ENCODE data around the gene TOPBP1.
A peak's percentile ranks its signal among the peaks of the same experiment; 100 is the strongest.

The TOPBP1 gene

DNA sequence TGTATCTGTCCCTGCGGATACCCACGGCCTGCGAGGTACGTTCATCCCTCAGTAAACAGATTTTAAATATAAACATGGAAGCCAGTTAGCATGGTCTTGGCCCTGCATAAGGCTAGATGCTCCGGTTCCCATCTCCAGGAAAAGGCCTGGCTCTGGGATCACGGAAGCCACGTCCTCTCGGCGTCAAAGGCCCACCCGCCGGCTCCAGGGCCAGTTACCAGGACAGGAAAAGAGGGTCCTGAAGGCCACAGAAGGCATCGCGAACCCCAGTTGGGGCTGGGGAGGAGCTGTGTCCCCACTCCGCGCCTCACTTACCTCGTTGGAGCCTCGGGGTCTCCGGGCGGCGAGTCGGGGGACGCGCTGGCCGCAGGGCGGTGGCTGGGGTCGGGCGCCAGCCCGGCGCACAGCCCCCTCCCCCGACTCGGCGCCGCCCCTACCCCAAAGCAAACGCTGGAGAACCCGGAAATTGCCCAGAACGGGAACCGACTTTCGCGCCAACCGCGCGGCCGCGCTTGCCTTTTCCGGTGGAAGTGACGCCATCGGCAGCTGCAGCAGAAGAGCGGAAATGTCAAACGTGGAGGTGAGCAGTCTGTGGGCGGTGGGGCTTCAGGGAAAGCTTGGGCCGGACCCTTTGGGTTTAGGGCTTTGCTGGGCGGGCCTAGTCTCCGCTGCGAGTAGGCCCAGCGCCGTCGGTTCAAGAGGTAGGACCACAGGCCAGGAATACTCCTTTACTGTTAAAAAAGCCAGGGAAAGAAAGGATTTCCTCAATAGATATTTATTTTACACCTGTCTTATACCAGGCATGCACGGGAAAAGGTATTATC is at the start of gene TOPBP1:
Gene TOPBP1 (minus strand): TSS at position 488 of the 824 bp plus-strand sequence. CDS start 814 bp downstream, outside the sequence.
- TF ChIP-seq POLR2A (IDR thresholded peaks at IDR 0.05; ENCODE audit: low read length) (peak; percentile 80), GATA1 (IDR thresholded peaks at IDR 0.05; ENCODE audit: low read depth, low read length) (no peak)
- DNase-seq: peak; percentile 86 to 87

- no peak for DNase-seq
- TF ChIP-seq GATA1 (IDR thresholded peaks at IDR 0.05; ENCODE audit: low read depth, low read length) (no peak), POLR2A (IDR thresholded peaks at IDR 0.05; ENCODE audit: low read length) (no peak)
Measured at GRCh38 chr3:133711013-133711412, 49.3 kb upstream of the TOPBP1 start.

DNA sequence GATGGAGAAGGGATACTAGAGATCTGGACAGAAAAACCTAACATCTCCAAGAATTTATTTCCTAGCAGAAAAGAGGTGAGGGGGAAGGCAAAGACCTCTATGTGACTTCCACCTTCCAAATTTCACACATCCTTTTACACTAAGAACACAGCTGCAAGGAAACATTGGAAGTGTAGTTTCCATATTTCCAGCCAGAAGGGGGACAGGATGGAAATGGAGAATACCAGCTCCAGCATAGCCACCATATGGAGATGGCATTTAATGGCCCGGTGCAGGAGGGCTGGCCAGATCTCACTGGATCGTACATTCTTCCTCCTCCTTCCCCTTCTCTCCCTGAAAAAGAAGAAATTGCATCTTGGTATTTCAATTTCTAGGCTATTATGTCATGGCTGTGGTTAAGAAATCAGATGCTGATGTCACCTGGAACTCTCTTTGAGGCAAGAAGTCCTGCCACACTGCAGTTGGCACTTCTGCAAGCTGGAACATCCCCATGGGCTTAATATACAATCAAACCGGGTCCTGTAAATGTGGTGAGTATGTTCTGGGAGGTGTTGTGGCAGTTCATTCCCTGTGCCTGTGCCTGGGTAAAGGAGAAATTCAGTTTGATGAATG is 47.5 kb upstream of the TOPBP1 start:
- no peak for DNase-seq
- TF ChIP-seq GATA1 (IDR thresholded peaks at IDR 0.05; ENCODE audit: low read depth, low read length) (no peak), POLR2A (IDR thresholded peaks at IDR 0.05; ENCODE audit: low read length) (no peak)

DNA sequence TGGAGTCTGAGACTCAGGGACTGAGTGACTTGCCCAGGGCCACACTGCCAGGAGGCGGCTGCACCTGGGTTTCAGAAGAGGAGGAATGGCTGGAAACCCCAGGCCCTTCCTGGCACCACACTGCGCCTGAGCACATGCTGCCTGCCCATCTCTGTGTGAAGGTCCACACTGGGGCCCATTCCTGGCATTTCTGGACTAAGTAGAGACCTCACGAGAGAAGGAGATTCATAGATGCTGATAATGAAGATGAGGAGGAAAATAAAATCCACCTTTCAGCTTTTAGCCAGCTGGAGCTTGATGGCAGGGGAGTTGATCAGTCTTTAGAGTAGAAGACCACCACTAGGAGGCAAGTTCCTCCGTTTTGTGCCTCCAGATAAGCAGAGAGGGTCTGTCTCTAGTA is 44.3 kb upstream of the TOPBP1 start:
- TF ChIP-seq POLR2A (IDR thresholded peaks at IDR 0.05; ENCODE audit: low read length): no peak
- no peak for DNase-seq

DNA sequence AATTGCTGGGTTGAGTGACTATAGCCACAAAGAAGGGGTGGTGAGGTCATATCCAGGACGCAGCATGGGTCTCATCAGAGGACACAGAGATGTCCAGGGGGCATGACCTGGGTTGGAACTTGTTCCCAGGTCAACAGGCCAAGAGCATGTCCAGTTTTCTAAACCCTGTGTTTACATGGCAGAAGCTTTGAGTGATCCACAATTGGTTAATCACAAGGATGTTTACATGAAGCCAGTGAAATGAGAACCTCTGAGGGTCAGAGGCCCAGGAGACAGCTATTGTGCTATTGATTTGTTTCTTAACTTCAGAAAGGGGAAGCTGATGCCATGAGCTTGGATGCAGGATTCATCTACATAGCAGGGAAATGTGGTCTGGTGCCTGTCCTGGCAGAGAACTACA is 42.2 kb upstream of the TOPBP1 start:
- DNase-seq: no peak
- TF ChIP-seq POLR2A (IDR thresholded peaks at IDR 0.05; ENCODE audit: low read length): no peak
- no peak for TF ChIP-seq GATA1 (IDR thresholded peaks at IDR 0.05; ENCODE audit: low read depth, low read length)

GRCh38 chr3:133701435-133702358 is 40.0 kb upstream of the TOPBP1 start:
- no peak for DNase-seq
- TF ChIP-seq POLR2A (IDR thresholded peaks at IDR 0.05; ENCODE audit: low read length): no peak
- no peak for TF ChIP-seq GATA1 (IDR thresholded peaks at IDR 0.05; ENCODE audit: low read depth, low read length)

GRCh38 chr3:133700351-133700750 is 38.6 kb upstream of the TOPBP1 start:
- DNase-seq: no peak
- TF ChIP-seq POLR2A (IDR thresholded peaks at IDR 0.05; ENCODE audit: low read length) (no peak), GATA1 (IDR thresholded peaks at IDR 0.05; ENCODE audit: low read depth, low read length) (no peak)

- no peak for DNase-seq
- TF ChIP-seq GATA1 (IDR thresholded peaks at IDR 0.05; ENCODE audit: low read depth, low read length) (no peak), POLR2A (IDR thresholded peaks at IDR 0.05; ENCODE audit: low read length) (no peak)
Measured at GRCh38 chr3:133699903-133700302, 38.2 kb upstream of the TOPBP1 start.

DNA sequence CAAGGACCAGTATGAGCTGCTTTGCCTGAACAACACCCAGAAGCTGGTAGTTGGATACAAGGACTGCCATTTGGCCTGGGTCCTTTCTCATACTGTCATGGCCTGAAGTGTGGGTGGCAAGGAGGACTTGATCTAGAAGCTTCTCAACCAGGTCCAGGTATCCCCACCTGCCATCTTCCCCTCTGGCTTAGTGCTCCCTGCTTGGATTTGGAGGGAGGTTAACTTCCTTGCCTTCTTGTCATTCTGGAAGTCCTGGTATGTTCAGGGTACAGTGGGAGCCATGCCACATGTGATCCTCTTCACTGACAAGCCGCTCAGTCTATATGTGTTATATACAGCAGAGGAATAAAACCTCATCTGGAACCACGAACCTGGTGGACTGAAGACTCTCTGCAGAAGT is 37.7 kb upstream of the TOPBP1 start:
- DNase-seq: no peak
- no peak for TF ChIP-seq GATA1 (IDR thresholded peaks at IDR 0.05; ENCODE audit: low read depth, low read length)
- no peak for TF ChIP-seq POLR2A (IDR thresholded peaks at IDR 0.05; ENCODE audit: low read length)

DNA sequence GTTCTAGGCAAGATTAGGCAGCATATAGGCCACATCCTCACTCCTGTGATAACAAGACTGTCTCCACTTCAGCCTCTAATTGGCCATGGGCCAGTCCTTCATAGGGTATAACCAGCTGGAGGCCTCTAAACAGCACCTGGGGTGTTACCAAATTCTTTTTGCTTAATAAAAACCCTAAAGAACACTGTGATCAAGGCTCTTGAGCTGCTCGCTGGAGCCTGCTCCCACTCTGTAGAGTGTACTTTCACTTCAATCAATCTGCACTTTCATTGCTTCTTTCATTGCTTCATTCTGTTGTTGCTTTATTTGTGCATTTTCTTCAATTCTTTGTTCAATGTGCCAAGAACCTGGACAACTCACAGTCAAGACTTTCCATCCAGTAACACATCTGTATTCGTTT is 36.2 kb upstream of the TOPBP1 start:
- DNase-seq: no peak
- TF ChIP-seq GATA1 (IDR thresholded peaks at IDR 0.05; ENCODE audit: low read depth, low read length) (no peak), POLR2A (IDR thresholded peaks at IDR 0.05; ENCODE audit: low read length) (no peak)

DNA sequence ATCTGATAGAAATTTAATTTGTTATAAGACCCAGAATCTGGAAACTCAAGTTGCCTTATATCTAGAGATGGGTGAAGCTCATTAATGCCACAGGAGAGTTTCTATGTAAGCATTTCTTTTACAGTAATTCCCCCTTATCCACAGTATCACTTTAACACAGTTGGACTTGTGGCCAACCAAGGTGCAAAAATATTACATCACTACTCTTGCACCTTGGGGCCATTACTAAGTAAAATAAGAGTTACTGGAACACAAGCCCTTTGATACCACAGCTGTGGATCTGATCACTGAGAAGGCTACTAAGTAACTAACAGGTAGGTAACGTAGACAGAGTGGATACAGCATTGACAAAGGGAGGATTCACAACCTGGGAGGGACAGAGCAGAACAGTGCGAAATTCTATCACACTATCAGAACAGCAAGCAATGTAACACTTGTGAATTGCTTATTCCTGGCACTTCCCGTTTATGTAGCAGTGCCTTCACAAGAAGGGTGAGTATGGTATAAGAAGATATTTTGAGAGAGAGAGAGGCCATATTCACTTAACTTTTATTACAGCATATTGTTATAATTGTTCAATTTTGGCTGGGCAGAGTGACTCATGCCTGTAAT is 33.9 kb upstream of the TOPBP1 start:
- TF ChIP-seq POLR2A (IDR thresholded peaks at IDR 0.05; ENCODE audit: low read length) (no peak), GATA1 (IDR thresholded peaks at IDR 0.05; ENCODE audit: low read depth, low read length) (no peak)
- no peak for DNase-seq

DNA sequence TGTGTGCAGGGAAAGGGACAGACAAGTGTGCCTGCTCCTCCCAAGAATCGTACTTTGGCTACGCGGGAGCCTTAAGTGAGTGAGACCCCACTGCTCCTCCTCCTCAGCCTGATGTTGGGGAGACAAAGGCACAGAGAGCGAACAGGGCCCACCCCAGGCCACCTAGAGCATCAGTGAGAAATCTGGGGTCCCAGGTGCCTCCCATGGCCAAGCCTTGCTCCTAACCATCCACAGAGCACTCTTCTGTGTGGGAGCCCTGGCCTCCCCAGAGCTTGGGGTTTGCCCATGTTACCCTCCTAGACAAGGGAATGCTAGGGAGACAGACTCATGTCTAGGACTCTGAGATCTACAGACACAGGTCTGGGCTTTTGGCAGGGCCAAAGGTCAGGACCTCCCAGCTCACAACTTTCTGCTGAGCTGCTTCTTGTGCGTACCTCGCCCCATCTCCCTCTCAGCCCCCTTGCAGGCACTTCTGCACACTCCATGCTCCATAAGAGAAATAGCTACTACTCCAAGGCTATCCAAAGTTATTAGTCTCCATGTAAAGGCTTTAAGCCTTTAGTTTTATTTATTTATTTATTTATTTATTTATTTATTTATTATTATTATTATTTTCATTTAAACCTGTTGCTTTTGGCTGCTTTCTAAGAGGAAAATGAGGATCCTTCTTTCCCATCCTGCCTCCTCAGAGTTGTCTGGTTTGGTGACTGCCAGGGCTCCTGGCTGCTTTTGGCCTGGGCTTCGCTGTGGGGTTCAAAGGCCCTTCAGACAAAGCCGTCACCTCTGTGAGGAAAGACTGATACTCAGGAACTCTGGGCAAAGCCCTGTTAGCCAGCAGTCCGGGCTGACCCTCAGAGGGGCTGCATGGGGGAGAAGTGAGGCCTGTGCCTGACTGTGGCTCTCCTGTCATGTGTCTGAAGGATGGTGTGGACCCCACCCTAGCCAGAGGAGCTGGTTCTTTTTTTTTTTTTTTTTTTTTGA is 32.8 kb upstream of the TOPBP1 start:
- TF ChIP-seq GATA1 (IDR thresholded peaks at IDR 0.05; ENCODE audit: low read depth, low read length) (no peak), POLR2A (IDR thresholded peaks at IDR 0.05; ENCODE audit: low read length) (no peak)
- no peak for DNase-seq

DNA sequence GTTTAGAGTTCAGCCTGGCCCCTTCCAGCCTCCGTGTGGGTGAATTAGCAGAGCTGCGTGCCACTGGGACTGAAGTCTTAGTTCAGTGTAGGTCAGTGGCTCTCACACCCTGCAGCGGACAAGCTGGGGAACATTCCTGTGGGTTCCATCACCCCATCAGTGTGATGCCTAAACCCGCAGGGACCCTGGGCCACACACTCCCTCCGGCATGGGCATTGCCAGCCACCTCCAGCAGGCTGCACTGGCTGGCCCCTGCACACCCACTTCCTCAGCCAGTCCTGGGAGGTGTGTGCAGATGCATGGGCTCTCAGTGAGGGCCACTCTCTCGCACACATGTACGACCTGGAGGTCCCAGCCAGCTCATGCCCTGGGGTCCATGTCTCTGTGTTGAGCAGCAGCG is 32.1 kb upstream of the TOPBP1 start:
- TF ChIP-seq GATA1 (IDR thresholded peaks at IDR 0.05; ENCODE audit: low read depth, low read length): no peak
- TF ChIP-seq POLR2A (IDR thresholded peaks at IDR 0.05; ENCODE audit: low read length): no peak
- DNase-seq: no peak

Measured in erythroblast (primary cell).